Fibroblast of villous mesenchyme (primary cell): ENCODE data around the gene GLIS1. TPM values are rescaled to one million over a fixed set of nuclear protein-coding genes. Genes with fewer than 3 reads are reported as not detected.

Experiments
- DNase-seq: peaks from one replicate; pipeline ENCODE4 v3.0.0-alpha.2; 2010; ENCODE audit warnings: low read depth
- H3K4me3 ChIP-seq: 2 replicates; pipeline ENCODE4 v1.5.1; 2011; ENCODE audit warnings: low read depth, mild to moderate bottlenecking, low read length
- CTCF ChIP-seq: IDR thresholded peaks from 2 replicates; pipeline ENCODE4 v1.5.1; 2012; ENCODE audit warnings: low read depth, mild to moderate bottlenecking, low read length; ENCODE audit not compliant: insufficient read depth
- total RNA-seq: library from RNA; depleted of rRNA; stranded (reverse); fragments of >200 nt; gene quantifications from 2 replicates; pipeline ENCODE4 v1.2.3, GENCODE V29; 2012

GLIS1 gene
- total RNA-seq, 1 donor, result 0.43 TPM

DNA sequence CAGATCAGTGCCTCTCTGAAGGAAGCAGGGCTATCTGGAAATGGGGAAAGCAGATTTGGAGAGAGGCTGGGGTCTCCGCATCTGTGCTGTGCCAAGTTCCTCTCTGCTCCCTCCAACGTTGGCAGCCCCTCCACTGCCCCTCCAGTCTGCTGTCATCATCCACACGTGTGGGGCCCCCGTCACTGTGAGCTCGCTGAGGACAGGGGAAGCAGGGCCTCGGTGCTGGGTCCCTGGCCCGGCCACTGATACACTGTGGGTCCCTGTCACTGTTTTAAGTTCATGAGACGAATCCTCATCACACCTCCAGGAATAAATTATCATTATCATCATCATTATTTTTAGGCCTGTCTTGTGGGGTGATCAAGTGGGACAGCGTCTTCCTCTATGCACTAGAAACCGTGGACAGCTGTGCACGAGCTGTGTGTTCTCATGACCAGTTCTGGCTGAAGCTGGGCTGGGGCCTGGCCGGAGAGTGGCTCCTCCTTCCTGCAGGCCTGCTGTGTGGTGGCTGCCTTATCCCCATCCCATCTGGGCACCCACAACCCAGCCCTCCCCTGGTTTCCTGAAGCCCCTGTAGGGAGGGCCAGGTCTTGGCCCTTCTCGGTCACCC is 227.5 kb downstream of the GLIS1 start:
- no peak for TF ChIP-seq CTCF
- H3K4me3 ChIP-seq, result no peak overlapping the region
- peak; percentile 34 for DNase-seq

DNA sequence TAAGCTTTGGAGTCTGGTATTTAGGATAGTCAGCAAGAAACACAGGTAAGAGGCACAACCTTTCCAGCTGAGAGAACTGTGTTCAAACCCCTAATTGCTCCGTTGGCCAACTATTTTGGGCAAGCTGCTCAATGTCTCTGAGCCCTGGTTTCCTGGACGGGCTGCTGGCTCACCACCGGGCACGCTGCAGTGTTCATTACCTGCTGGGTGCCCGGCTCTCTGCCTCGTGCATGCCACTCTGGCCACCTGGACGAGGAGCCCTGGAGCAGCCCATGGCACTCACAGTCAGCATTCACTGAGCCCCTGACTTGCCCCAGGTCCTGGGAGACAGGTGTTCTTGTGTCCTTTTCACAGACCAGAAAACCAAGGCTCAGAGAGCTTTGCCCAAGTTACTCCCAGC is 228.7 kb downstream of the GLIS1 start:
- TF ChIP-seq CTCF, result no peak
- DNase-seq, result no peak
- no peak overlapping the region for H3K4me3 ChIP-seq

DNA sequence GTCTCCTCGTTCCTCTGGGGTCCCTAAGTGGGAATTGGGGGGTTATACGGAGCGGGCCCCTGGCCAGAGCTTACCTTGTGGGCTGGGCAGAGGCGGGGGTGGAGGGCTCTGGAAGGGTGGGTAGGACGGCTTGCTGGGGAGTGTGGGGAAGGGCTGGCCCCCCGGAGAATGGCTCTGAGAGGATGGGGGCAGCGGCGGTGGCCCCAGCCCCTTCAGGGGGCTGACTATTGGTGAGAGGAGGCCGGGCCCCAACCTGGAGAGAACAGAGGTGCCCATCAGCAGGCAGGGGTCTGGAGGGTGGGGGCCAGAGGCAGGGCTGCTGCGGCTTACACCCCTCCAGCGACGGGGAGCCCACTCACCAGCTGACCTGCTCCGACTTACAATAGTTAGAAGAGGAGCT is 229.2 kb downstream of the GLIS1 start:
- H3K4me3 ChIP-seq, result no peak overlapping the region
- DNase-seq, result no peak
- no peak for TF ChIP-seq CTCF

- H3K4me3 ChIP-seq, result no peak overlapping the region
- TF ChIP-seq CTCF, result no peak
- DNase-seq, result peak; percentile 59
Measured at GRCh38 chr1:53508991-53509666, 229.8 kb downstream of the GLIS1 start.

GRCh38 chr1:53508056-53508990 is 230.6 kb downstream of the GLIS1 start:
- no peak for DNase-seq
- no peak overlapping the region for H3K4me3 ChIP-seq
- TF ChIP-seq CTCF, result no peak

GRCh38 chr1:53507116-53507820 is 231.7 kb downstream of the GLIS1 start:
- TF ChIP-seq CTCF, result no peak
- DNase-seq, result no peak
- H3K4me3 ChIP-seq, result no peak overlapping the region
